ENCODE measurements around the gene SETD6. TPM values are rescaled to one million over a fixed set of nuclear protein-coding genes. Genes with fewer than 3 reads are reported as not detected.
A peak's percentile ranks its signal among the peaks of the same experiment; 100 is the strongest.

Gene SETD6
- total RNA-seq, 4 donors from 2014 or later, result 32.8 to 74.2 (median 52.9) TPM

- peak in 1 of 2 donors; percentile 62 for DNase-seq (ENCODE audit: low spot score in 2 of 2)
- 91 to 95% methylated on average over 10 to 14 of the region's 14 CpGs for WGBS, 2 donors
- intact Hi-C loops (cut with DNase I; ENCODE audit: low total_unique reads), result loop anchor here (10.0 kb wide), 1 partner anchor 161 kb away; no protein-coding TSS in a partner anchor
- no peak overlapping the region for H3K4me3 ChIP-seq (ENCODE audit: low read depth, poor library complexity, severe bottlenecking)
- TF ChIP-seq, protein P1, sequence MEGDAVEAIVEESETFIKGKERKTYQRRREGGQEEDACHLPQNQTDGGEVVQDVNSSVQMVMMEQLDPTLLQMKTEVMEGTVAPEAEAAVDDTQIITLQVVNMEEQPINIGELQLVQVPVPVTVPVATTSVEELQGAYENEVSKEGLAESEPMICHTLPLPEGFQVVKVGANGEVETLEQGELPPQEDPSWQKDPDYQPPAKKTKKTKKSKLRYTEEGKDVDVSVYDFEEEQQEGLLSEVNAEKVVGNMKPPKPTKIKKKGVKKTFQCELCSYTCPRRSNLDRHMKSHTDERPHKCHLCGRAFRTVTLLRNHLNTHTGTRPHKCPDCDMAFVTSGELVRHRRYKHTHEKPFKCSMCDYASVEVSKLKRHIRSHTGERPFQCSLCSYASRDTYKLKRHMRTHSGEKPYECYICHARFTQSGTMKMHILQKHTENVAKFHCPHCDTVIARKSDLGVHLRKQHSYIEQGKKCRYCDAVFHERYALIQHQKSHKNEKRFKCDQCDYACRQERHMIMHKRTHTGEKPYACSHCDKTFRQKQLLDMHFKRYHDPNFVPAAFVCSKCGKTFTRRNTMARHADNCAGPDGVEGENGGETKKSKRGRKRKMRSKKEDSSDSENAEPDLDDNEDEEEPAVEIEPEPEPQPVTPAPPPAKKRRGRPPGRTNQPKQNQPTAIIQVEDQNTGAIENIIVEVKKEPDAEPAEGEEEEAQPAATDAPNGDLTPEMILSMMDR (IDR thresholded peaks at IDR 0.05), result no peak
- TF ChIP-seq POLR2A (IDR thresholded peaks at IDR 0.05), result no peak
Measured at GRCh38 chr16:58503166-58503862, 12.0 kb upstream of the SETD6 start.

DNA sequence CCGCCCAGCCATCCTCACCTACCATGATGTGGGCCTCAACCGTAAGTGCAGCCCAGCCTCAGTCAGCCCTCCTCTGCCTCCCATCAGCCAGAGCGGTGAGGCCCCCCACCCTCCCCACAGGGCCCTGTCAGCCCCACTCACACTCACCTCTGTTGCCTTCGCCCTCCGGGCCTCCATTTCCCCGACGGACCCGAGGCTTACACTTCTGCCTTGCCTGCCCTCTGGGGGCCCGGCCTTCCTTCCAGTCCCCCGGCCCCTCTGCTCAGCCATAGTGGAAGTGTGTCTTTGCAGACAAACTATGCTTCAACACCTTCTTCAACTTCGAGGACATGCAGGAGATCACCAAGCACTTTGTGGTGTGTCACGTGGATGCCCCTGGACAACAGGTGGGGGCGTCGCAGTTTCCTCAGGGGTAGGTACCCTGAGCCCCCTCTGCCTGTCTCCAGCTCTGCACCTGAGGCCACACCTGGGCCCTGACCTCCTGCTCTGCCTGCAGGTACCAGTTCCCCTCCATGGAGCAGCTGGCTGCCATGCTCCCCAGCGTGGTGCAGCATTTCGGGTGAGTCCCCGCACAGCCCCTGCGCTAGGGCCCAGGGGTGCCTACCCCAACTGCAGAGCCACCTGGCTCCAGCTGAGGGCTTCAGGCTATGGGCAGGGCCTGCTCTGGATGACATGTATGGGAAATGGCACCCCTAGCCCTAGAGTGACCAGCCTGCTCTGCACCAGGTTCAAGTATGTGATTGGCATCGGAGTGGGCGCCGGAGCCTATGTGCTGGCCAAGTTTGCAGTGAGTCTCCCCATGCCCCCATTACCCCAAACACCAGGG, 11.2 kb upstream of the SETD6 start:
- TF ChIP-seq POLR2A (IDR thresholded peaks at IDR 0.05), result no peak
- TF ChIP-seq, protein P1 (IDR thresholded peaks at IDR 0.05), result no peak
- intact Hi-C loops (cut with DNase I; ENCODE audit: low total_unique reads), result loop anchor here (10.0 kb wide), 1 partner anchor 161 kb away; no protein-coding TSS in a partner anchor
- no peak overlapping the region for H3K4me3 ChIP-seq (ENCODE audit: low read depth, poor library complexity, severe bottlenecking)
- peak in 1 of 2 donors; percentile 79 for DNase-seq (ENCODE audit: low spot score in 2 of 2)
- 91 to 93% methylated on average over 19 to 21 of the region's 21 CpGs for WGBS, 2 donors

DNA sequence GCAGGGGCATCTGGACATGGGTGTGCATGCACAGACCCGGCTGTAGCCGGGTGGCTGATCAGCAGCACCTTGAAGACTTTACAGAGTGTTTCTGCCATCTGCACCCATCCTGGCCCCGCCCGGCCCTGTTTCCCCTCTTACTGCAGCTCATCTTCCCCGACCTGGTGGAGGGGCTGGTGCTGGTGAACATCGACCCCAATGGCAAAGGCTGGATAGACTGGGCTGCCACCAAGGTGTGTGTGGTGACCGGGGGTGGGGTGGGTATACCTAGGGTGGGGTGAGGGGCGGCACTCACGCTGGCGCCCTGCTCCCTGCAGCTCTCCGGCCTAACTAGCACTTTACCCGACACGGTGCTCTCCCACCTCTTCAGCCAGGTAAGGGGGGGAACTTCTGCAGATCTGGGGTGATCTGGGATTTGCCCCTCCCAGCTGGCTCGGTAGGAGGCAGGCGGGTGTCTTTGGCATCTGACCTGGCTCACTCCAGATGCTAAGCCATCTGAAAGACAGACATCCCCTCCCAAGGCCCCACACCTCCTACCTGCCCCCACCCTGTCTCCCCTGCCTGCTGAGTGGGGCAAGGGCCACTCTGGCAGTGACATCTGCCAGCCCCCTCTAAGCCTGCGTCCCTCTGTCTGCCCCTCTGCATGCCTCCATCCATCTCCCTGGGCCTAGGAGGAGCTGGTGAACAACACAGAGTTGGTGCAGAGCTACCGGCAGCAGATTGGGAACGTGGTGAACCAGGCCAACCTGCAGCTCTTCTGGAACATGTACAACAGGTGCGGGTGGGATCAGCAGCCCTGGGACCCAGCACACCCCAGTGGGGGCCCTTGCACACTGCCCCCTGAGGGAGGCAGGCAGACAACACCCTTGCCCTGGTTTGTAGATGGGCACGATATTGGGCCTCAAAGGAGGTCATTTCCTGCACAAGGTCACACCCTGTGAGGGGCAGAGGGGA, 8.8 kb upstream of the SETD6 start:
- DNase-seq (ENCODE audit: low spot score in 2 of 2), result no peak
- WGBS, 2 donors, result 66 to 74% methylated on average over 12 to 18 of the region's 20 CpGs

GRCh38 chr16:58507195-58507962, 7.9 kb upstream of the SETD6 start:
- WGBS, 2 donors, result 76 to 77% methylated on average over 15 of the region's 15 CpGs
- intact Hi-C loops (cut with DNase I; ENCODE audit: low total_unique reads), result loop anchor here (10.0 kb wide), 1 partner anchor 157 kb away; no protein-coding TSS in a partner anchor
- TF ChIP-seq, protein P1 (IDR thresholded peaks at IDR 0.05), result no peak
- no peak for TF ChIP-seq POLR2A (IDR thresholded peaks at IDR 0.05)
- H3K4me3 ChIP-seq (ENCODE audit: low read depth, poor library complexity, severe bottlenecking), result no peak overlapping the region
- DNase-seq (ENCODE audit: low spot score in 2 of 2), result peak in 1 of 2 donors; percentile 77

More for the DNA sequence above, 8.8 kb upstream of the SETD6 start:
- H3K4me3 ChIP-seq (ENCODE audit: low read depth, poor library complexity, severe bottlenecking), result no peak overlapping the region
- TF ChIP-seq, protein P1 (IDR thresholded peaks at IDR 0.05), result no peak
- TF ChIP-seq POLR2A (IDR thresholded peaks at IDR 0.05), result no peak
- intact Hi-C loops (cut with DNase I; ENCODE audit: low total_unique reads), result loop anchor here (10.0 kb wide), 1 partner anchor 158 kb away; no protein-coding TSS in a partner anchor

Measured in lower leg skin (tissue), 4 donors.